ENCODE measurements around the gene NBPF4.
"Not testable (repeated sequence)": the region's sequence is repeated elsewhere in the genome, so short reads cannot be mapped to it uniquely, and the experiment has no call there.

The NBPF4 gene

DNA sequence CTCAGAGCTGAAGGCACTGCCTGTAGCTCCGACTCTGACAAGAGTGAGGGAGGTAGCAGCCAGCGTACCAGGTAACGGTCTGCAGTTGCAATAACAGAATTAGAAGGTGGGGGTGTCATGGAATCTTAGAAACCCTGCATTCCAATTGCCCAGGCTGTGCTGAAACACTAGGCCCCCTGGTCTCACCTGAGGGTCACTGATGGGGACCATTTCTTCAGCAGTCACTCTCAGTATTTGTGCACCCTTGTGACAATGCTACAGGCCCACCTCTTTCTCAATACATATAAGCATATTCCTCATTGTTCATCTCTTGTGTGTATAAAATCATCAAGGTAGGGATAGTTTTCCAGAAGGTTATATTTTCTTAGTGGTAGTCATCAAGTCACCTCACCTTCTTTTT is at the start of gene NBPF4:
Gene NBPF4 (minus strand): TSS at position 101 of the 400 bp plus-strand sequence. CDS start 315 bp downstream, outside the sequence.
- not testable (repeated sequence) for DNase-seq (ENCODE audit: low read depth, low spot score)

DNA sequence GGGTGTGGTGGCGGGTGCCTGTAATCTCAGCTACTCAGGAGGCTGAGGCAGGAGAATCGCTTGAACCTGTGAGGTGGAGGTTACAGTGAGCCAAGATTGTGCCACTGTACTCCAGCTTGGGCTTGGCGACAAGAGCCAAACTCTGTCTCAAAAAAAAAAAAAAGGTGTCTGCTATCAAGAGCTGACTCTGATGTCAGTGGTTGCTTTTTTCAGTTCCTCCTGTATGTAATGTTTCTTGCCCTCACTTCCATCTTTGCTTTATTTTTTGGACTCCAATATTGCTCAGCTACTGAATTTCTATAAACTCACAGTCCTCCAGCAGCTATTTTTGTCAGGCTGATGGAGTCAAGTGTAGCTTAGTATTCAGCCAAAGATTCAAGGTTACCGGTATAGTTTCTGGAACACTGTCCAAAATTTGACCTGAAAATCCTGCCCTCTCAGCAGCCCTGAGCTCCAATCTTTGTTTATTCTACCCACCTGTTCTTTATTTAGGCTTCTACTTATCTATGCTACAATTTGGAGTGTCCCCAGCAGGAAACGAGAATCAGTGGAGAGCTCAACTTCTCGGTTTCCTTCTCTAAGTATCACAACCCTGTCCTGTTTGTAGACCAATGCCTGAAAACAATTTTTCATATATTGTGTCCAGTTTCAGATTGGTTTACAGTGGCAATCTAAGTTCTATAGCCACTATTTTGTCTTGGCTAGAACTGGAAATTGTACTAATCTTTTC is 38.8 kb upstream of the NBPF4 start:
- not testable (repeated sequence) for DNase-seq (ENCODE audit: low read depth, low spot score)

GRCh38 chr1:108272485-108273327 is 28.8 kb upstream of the NBPF4 start:
- not testable (repeated sequence) for DNase-seq (ENCODE audit: low read depth, low spot score)

DNA sequence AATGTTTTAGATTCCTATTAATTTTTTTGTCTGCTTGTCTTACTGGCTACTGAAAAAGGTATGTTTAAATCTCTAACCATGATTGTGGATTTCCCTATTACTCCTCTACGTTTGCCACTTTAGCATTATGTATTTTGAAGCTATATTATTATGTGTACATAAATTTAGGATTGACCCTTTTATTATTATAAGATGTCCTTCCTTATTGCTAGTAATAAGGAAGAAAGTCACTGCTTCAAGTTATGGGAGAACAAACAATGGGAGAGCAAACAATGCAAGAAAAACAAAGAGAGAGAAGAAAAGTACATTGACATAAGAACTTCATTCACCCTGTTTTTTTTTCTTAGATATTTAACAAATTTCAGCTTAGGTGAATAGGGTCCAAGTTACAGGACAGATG is 23.2 kb upstream of the NBPF4 start:
- not testable (repeated sequence) for DNase-seq (ENCODE audit: low read depth, low spot score)

DNA sequence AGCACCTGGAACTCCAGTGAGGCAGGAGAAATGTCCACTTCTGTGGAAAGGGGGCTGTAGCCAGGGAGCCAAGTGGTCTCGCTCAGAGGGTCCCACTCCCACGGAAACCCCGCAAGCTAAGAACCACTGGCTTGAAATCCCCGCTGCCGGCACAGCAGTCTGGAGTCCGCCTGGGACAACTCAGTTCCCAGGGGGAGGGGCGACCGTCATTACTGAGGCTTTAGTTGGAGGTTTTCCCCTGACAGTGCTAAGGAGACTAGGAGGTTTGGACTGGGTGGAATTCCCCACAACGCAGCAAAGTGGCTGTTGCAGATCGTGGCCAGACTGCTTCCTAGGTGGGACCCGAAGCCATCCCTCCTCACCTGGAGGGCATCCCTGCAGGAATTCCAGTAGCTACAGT is 18.1 kb upstream of the NBPF4 start:
- not testable (repeated sequence) for DNase-seq (ENCODE audit: low read depth, low spot score)

- not testable (repeated sequence) for DNase-seq (ENCODE audit: low read depth, low spot score)
These were observed 17.6 kb upstream of the NBPF4 start for GRCh38 chr1:108261519-108261918.

DNA sequence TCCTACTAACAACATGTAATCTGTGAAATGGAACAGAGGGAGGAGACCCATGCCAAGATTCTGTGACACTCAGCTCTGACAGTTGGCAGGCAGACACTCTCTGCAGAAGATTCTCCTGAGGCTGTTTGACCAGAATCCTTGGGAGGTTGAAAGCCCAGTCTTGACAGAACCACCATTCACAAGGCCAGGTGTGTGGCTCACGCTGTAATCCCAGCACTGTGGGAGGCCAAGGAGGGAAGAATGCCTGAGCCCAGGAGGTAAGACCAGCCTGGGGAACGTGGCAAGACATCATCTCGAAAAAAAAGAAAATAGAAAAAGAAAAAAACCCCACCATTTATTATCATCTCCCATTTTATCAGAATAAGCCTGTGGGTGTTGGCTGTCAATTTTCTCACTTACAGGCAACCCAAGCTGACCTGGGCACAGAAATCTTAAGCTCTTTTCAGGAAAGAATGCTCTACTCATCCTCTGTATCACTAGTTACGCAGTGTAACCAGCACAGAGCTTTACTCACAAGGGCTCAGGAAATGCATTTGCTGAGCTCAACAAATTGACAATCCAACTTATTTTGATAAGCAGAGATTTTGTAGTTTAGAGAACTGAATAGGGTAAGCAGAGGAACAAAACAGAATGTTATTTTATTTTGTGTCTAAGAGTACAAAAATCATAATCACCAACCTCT is 16.8 kb upstream of the NBPF4 start:
- not testable (repeated sequence) for DNase-seq (ENCODE audit: low read depth, low spot score)

DNA sequence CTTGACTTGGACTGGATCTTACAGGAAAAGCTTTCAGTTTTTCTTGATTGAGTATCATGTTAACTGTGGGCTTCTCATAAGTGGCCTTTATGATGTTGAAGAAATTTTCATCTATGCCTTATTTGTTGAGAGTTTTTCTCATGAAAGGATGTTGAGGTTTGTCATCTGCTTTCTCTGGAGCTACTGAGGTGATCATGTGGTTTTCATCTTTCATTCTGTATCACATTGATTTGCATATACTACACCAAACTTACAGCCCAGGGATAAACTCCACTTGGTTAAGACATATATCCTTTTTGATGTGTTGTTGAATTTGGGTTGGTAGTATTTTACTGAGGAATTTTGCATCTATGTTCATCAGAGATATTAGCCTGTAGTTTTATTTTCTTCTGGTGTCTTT is 11.6 kb upstream of the NBPF4 start:
- DNase-seq (ENCODE audit: low read depth, low spot score): not testable (repeated sequence)

GRCh38 chr1:108239426-108239825 is 4.5 kb downstream of the NBPF4 start:
- DNase-seq (ENCODE audit: low read depth, low spot score): not testable (repeated sequence)

- DNase-seq (ENCODE audit: low read depth, low spot score): not testable (repeated sequence)
These were observed 8.6 kb downstream of the NBPF4 start for GRCh38 chr1:108235308-108235707.

GRCh38 chr1:108232183-108232582 is 11.7 kb downstream of the NBPF4 start:
- DNase-seq (ENCODE audit: low read depth, low spot score): not testable (repeated sequence)

DNA sequence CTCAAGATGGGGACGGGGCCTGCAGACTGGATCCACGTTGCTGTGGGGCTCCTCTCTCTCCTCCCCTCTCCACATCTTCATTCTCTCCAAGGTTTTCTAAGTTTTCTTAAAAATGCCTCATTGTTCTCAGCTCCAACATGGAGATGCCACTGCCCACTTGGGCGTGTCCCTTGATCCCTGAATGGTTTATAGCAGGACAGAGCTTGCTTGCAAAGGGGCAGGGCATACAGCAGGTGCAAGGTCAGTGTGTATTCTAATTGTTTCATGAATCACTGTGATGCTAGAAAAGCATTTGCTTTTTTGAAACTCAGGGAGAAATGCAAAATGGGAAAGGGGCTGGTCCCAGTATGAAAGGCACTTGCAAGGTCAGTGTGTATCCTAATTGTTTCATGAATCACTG is 13.9 kb downstream of the NBPF4 start:
- not testable (repeated sequence) for DNase-seq (ENCODE audit: low read depth, low spot score)

- DNase-seq (ENCODE audit: low read depth, low spot score): not testable (repeated sequence)
These were observed 16.1 kb downstream of the NBPF4 start for GRCh38 chr1:108227772-108228171.

DNA sequence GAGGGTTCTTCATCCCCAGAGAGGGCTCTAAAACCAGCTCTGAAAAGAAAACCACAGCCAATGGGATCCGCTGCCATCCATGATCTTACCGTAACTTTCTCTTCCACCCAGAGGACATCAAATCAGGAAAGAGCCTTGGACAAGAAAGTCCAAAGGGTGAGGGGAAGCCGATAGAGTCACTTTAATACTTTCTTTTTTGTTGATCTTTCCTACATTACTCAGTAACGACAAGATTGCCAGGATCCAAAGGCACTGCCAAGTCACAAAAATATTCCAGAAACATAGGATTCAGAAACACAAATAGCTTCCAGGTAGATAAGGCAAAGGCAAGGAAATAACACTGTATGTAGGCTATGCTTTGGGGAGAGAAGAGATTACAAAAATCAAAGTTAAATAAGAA is 17.0 kb downstream of the NBPF4 start:
- not testable (repeated sequence) for DNase-seq (ENCODE audit: low read depth, low spot score)

GRCh38 chr1:108223226-108223625 is 20.6 kb downstream of the NBPF4 start:
- DNase-seq (ENCODE audit: low read depth, low spot score): not testable (repeated sequence)

DNA sequence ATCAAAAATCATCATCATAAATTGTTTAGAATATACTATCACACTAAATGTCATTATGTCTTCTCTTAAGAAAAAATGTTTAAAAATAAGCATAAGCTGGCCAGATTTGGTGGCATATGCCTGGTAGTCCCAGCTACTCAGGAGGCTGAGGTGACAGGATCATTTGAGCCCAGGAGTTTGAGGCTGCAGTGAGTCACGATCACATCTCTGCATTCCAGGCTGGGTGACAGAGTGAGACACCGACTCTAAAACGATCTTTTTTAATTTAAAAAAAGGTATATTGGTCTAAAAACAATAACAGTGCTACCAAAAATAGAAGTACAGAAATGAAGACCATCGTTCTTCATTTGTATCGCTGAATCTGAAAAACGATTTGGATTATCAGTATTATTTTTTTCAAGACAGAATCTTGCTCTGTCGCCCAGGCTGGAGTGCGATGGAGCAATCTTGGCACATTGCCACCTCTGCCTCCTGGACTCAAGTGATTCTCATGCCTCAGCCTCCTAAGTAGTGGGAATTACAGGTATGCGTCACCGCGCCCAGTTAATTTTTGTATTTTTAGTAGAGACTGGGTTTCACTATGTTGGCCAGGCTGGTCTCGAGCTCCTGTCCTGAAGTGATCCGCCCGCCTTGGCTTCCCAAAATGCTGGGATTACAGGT is 26.2 kb downstream of the NBPF4 start:
- not testable (repeated sequence) for DNase-seq (ENCODE audit: low read depth, low spot score)

GRCh38 chr1:108217007-108217406 is 26.9 kb downstream of the NBPF4 start:
- DNase-seq (ENCODE audit: low read depth, low spot score): not testable (repeated sequence)

- not testable (repeated sequence) for DNase-seq (ENCODE audit: low read depth, low spot score)
These were observed 27.6 kb downstream of the NBPF4 start for GRCh38 chr1:108216028-108216890.

- DNase-seq (ENCODE audit: low read depth, low spot score): not testable (repeated sequence)
These were observed 29.0 kb downstream of the NBPF4 start for GRCh38 chr1:108214641-108215465.

DNA sequence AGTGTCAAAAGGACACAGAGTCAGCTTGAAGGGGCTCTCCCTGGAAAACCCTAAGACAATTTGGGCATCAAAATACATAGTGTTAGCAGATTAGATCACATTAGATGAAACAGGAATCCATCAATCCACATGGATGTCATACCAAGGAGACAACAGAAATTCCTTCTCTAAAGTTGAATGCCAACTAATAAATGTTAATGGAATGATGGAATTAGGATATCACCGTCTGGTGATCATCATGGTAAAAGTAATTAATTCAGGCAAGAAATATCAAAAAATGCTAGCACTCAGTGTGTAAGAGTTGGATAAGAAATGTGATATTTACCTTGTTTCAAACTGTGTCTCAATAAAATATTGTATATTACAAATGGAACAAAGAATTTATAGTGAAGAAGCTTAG is 32.9 kb downstream of the NBPF4 start:
- no peak for DNase-seq (ENCODE audit: low read depth, low spot score)
